H1 (cell line): Measurements from ENCODE around the gene AP2A1.

ENCODE experiments used
- EGR1 ChIP-seq: IDR thresholded peaks from 2 replicates; pipeline ENCODE4 v1.6.1; 2011; ENCODE audit warnings: low read depth, low read length, borderline replicate concordance
- POLR2A ChIP-seq, 2 experiments: IDR thresholded peaks; 1 replicate in 1 of 2; 2 replicates in 1 of 2; pipeline ENCODE4 v1.6.1; 2011; ENCODE audit warnings: low read depth in 2 of 2, low read length in 2 of 2, mild to moderate bottlenecking in 2 of 2; ENCODE audit errors: control extremely low read depth in 1 of 2
- TF ChIP-seq, protein P1 (sequence below), 3 experiments: IDR thresholded peaks; 1 replicate in 2 of 3; 2 replicates in 1 of 3; pipeline versions ENCODE4 v1.5.1 to v1.6.1; 2011; ENCODE audit warnings: low read length in 3 of 3, mild to moderate bottlenecking in 3 of 3, inconsistent platforms in 2 of 3, low read depth in 1 of 3, moderate library complexity in 1 of 3; ENCODE audit not compliant: insufficient read depth in 1 of 3; ENCODE audit errors: control extremely low read depth in 1 of 3

DNA sequence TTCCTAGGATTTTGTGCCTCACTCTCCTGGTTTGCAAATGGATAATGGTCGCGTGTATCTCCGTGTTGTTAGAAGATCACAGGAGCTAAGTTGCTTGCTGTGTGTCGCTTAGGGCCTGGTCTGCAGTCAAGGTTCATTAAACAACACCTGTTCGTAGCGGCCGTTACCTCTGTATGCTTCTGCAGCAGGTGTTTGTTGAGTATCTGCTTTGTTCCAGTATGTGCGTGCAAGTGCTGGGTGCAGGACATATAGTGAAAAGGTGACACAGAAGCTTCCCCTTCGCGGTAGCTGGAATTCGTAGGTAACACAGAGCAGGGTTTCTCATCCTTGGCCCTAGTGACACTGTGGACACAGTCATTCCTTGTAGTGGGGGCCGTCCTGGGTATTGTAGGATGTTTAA lies 56.7 kb downstream of the AP2A1 start:
- TF ChIP-seq, protein P1, sequence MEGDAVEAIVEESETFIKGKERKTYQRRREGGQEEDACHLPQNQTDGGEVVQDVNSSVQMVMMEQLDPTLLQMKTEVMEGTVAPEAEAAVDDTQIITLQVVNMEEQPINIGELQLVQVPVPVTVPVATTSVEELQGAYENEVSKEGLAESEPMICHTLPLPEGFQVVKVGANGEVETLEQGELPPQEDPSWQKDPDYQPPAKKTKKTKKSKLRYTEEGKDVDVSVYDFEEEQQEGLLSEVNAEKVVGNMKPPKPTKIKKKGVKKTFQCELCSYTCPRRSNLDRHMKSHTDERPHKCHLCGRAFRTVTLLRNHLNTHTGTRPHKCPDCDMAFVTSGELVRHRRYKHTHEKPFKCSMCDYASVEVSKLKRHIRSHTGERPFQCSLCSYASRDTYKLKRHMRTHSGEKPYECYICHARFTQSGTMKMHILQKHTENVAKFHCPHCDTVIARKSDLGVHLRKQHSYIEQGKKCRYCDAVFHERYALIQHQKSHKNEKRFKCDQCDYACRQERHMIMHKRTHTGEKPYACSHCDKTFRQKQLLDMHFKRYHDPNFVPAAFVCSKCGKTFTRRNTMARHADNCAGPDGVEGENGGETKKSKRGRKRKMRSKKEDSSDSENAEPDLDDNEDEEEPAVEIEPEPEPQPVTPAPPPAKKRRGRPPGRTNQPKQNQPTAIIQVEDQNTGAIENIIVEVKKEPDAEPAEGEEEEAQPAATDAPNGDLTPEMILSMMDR (IDR thresholded peaks at IDR 0.05; ENCODE audit: control extremely low read depth in 1 of 3, insufficient read depth in 1 of 3, low read depth in 1 of 3, low read length in 3 of 3) = no peak
- TF ChIP-seq EGR1 = no peak
- no peak for TF ChIP-seq POLR2A (IDR thresholded peaks at IDR 0.05; ENCODE audit: control extremely low read depth in 1 of 2, low read depth in 2 of 2, low read length in 2 of 2)
